ENCODE measurements around the gene MFNG. TPM values are rescaled to one million over a fixed set of nuclear protein-coding genes. Genes with fewer than 3 reads are reported as not detected.

MFNG gene
- total and polyA plus RNA-seq, 2 donors (not counting 1 experiment from before 2014, with no cell fraction given) = 95.9 to 125 TPM

DNA sequence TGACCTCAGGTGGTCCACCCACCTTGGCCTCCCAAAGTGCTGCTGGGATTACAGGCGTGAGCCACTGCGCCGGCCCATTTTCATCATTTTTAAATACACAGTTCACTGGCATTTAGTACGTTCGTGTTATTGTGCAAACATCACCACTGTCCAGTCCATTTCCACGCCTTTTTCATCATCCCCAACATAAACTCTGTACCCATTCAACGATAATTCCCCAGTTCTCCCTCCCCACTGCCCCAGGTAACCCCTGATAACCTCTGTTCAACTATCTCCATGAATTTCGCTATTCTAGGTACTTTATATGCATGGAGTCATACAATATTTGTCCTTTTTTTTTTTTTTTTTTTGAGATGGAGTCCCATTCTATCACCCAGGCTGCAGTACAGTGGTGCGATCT lies 40.7 kb downstream of the MFNG start:
- ChIA-PET POLR2A (interaction anchor here (0.6 kb wide), 2 partner anchors 14 to 239 kb away, joined by 4 to 19 read pairs; no protein-coding TSS in a partner anchor), CTCF (interaction anchor here (0.7 kb wide), 1 partner anchor 391 kb away, joined by 3 read pairs; no protein-coding TSS in a partner anchor)
- TF ChIP-seq, protein P1, sequence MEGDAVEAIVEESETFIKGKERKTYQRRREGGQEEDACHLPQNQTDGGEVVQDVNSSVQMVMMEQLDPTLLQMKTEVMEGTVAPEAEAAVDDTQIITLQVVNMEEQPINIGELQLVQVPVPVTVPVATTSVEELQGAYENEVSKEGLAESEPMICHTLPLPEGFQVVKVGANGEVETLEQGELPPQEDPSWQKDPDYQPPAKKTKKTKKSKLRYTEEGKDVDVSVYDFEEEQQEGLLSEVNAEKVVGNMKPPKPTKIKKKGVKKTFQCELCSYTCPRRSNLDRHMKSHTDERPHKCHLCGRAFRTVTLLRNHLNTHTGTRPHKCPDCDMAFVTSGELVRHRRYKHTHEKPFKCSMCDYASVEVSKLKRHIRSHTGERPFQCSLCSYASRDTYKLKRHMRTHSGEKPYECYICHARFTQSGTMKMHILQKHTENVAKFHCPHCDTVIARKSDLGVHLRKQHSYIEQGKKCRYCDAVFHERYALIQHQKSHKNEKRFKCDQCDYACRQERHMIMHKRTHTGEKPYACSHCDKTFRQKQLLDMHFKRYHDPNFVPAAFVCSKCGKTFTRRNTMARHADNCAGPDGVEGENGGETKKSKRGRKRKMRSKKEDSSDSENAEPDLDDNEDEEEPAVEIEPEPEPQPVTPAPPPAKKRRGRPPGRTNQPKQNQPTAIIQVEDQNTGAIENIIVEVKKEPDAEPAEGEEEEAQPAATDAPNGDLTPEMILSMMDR (IDR thresholded peaks at IDR 0.05) = no peak
- no peak for TF ChIP-seq EZH2 (IDR thresholded peaks at IDR 0.05; ENCODE audit: borderline replicate concordance, insufficient read depth, low read depth, low read length, poor library complexity, severe bottlenecking)
- WGBS (ENCODE audit: insufficient coverage) = 94% methylated on average over 3 of the region's 9 CpGs
- H4K20me1 ChIP-seq (ENCODE audit: control insufficient read depth, insufficient read depth, low read length, poor library complexity, severe bottlenecking) = no peaks in the 10 kb centered on the region
- H3K27ac ChIP-seq (ENCODE audit: low read length in 2 of 2) = no peak overlapping the region
- H3K4me2 ChIP-seq (replicated peaks; ENCODE audit: low read depth, low read length, poor library complexity, severe bottlenecking) = no peak overlapping the region
- peaks cover 18% of the 10 kb centered on the region for H3K27me3 Mint-ChIP-seq
- no peak overlapping the region for H3K4me3 Mint-ChIP-seq
- H3K4me1 ChIP-seq (ENCODE audit: control insufficient read depth in 2 of 2, insufficient read depth in 2 of 2, low read length in 2 of 2) = no peaks in the 10 kb centered on the region
- ATAC-seq (ENCODE audit: low read depth) (no peak), DNase-seq (no peak)
- peaks cover 0 to 8% (median 3%) of the 10 kb centered on the region in 3 donors for H3K9me3 ChIP-seq (ENCODE audit: control extremely low read depth in 1 of 3, control insufficient read depth in 2 of 3, insufficient read depth in 1 of 3, low read length in 2 of 3)
- H3K9me3 Mint-ChIP-seq (ENCODE audit: insufficient read depth) = peaks cover 6% of the 10 kb centered on the region
- H3K36me3 ChIP-seq (replicated peaks in 1 of 2; ENCODE audit: control extremely low read depth in 1 of 2, control insufficient read depth in 1 of 2, extremely low read depth in 1 of 2, insufficient read depth in 2 of 2, low read length in 1 of 2) = no peaks in the 10 kb centered on the region
- peaks cover 1% of the 10 kb centered on the region for H3K4me1 Mint-ChIP-seq
- no peak overlapping the region for H2AFZ ChIP-seq (ENCODE audit: insufficient read depth, low read depth, low read length, poor library complexity, severe bottlenecking)
- H3K4me3 ChIP-seq (ENCODE audit: control extremely low read depth in 1 of 5, extremely low read depth in 1 of 5, insufficient read depth in 1 of 5, low read depth in 2 of 5, low read length in 4 of 5) = no peak overlapping the region
- H3K9ac ChIP-seq (ENCODE audit: low read length) = no peak overlapping the region
- intact Hi-C loops (cut with micrococcal nuclease) = no loop called here
- H3K79me2 ChIP-seq (ENCODE audit: control insufficient read depth, insufficient read depth, low read length) = no peaks in the 10 kb centered on the region
- peaks cover 0 to 25% (median 4%) of the 10 kb centered on the region in 4 experiments for H3K27me3 ChIP-seq (replicated peaks in 1 of 4; ENCODE audit: control extremely low read depth in 1 of 4, control insufficient read depth in 3 of 4, insufficient read depth in 4 of 4, low read length in 3 of 4)
- H3K27ac Mint-ChIP-seq = no peak overlapping the region

DNA sequence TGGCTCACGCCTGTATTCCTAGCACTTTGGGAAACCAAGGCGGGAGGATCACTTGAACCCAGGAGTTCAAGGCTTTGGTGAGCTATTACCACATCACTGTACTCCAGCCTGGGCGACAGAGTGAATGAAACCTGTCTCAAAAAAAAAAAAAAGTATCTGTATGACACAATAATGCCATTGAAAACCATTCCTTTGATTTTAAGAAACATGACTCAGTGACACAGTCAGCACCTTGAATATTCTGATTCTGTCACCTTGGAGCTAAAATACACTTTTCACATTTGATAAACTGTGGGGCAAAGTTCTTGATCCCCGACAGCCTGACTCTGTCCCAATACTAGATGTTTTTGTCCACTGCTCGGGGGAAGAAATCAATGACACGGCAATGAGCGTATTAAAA lies 42.2 kb downstream of the MFNG start:
- Histone ChIP-seq H3K79me2 (ENCODE audit: control insufficient read depth, insufficient read depth, low read length) (no peaks in the 10 kb centered on the region), H3K4me3 (ENCODE audit: control extremely low read depth in 1 of 5, extremely low read depth in 1 of 5, insufficient read depth in 1 of 5, low read depth in 2 of 5, low read length in 4 of 5) (no peak overlapping the region), H2AFZ (ENCODE audit: insufficient read depth, low read depth, low read length, poor library complexity, severe bottlenecking) (no peak overlapping the region), H3K36me3 (replicated peaks in 1 of 2; ENCODE audit: control extremely low read depth in 1 of 2, control insufficient read depth in 1 of 2, extremely low read depth in 1 of 2, insufficient read depth in 2 of 2, low read length in 1 of 2) (no peaks in the 10 kb centered on the region), H3K4me2 (replicated peaks; ENCODE audit: low read depth, low read length, poor library complexity, severe bottlenecking) (no peak overlapping the region), H3K4me1 (ENCODE audit: control insufficient read depth in 2 of 2, insufficient read depth in 2 of 2, low read length in 2 of 2) (no peaks in the 10 kb centered on the region), H3K27ac (ENCODE audit: low read length in 2 of 2) (no peak overlapping the region), H3K9ac (ENCODE audit: low read length) (no peak overlapping the region), H3K9me3 (ENCODE audit: control extremely low read depth in 1 of 3, control insufficient read depth in 2 of 3, insufficient read depth in 1 of 3, low read length in 2 of 3) (peaks cover 0 to 8% (median 3%) of the 10 kb centered on the region in 3 donors), H4K20me1 (ENCODE audit: control insufficient read depth, insufficient read depth, low read length, poor library complexity, severe bottlenecking) (no peaks in the 10 kb centered on the region), H3K27me3 (replicated peaks in 1 of 4; ENCODE audit: control extremely low read depth in 1 of 4, control insufficient read depth in 3 of 4, insufficient read depth in 4 of 4, low read length in 3 of 4) (peaks cover 0 to 12% (median 1%) of the 10 kb centered on the region in 4 experiments)
- ChIA-PET CTCF (interaction anchor here (0.7 to 1.2 kb wide), 3 partner anchors 15 to 123 kb away, joined by 3 to 5 read pairs (median 3); no protein-coding TSS in a partner anchor), POLR2A (no interaction called here)
- TF ChIP-seq, protein P1 (IDR thresholded peaks at IDR 0.05) = no peak
- no peak for TF ChIP-seq EZH2 (IDR thresholded peaks at IDR 0.05; ENCODE audit: borderline replicate concordance, insufficient read depth, low read depth, low read length, poor library complexity, severe bottlenecking)
- ATAC-seq (ENCODE audit: low read depth) (no peak), DNase-seq (no peak)
- Mint-ChIP-seq H3K27me3 (peaks cover 20% of the 10 kb centered on the region), H3K4me3 (no peak overlapping the region), H3K27ac (no peak overlapping the region), H3K4me1 (peaks cover 1% of the 10 kb centered on the region), H3K9me3 (ENCODE audit: insufficient read depth) (peaks cover 8% of the 10 kb centered on the region)
- WGBS (ENCODE audit: insufficient coverage) = 87% methylated on average over 3 of the region's 7 CpGs
- intact Hi-C loops (cut with micrococcal nuclease) = no loop called here

Measured in B cell (primary cell).